ENCODE measurements around the gene DYNLRB1. TPM values are rescaled to one million over a fixed set of nuclear protein-coding genes. Genes with fewer than 3 reads are reported as not detected.

Gene DYNLRB1
- total RNA-seq, 1 donor from 2014 or later: 193 TPM

DNA sequence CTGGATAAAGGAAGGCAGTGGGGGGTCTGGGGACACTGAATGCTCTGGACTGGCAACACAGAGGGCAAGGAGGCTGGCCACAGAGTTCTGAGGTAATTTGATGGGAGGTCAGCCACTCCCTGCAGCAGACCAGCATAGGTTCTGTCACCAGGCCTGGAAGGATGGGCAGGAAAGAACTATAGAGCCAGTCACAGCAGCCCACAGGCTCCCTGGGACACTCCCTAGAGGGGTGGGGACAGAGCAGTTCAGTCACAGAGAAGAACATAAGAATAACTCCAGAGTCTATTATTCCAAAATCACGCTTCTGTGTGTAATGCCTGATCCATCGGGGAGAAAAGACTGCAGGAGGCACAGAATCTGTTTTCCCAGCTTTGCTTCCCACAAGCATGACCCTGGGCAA is 19.6 kb downstream of the DYNLRB1 start:
- no peak overlapping the region for H3K4me3 ChIP-seq (ENCODE audit: low read depth, low read length)
- no peak for DNase-seq (ENCODE audit: low read depth)
- TF ChIP-seq, protein P1, sequence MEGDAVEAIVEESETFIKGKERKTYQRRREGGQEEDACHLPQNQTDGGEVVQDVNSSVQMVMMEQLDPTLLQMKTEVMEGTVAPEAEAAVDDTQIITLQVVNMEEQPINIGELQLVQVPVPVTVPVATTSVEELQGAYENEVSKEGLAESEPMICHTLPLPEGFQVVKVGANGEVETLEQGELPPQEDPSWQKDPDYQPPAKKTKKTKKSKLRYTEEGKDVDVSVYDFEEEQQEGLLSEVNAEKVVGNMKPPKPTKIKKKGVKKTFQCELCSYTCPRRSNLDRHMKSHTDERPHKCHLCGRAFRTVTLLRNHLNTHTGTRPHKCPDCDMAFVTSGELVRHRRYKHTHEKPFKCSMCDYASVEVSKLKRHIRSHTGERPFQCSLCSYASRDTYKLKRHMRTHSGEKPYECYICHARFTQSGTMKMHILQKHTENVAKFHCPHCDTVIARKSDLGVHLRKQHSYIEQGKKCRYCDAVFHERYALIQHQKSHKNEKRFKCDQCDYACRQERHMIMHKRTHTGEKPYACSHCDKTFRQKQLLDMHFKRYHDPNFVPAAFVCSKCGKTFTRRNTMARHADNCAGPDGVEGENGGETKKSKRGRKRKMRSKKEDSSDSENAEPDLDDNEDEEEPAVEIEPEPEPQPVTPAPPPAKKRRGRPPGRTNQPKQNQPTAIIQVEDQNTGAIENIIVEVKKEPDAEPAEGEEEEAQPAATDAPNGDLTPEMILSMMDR (conservative IDR thresholded peaks at IDR 0.05; ENCODE audit: low read depth, low read length): no peak

DNA sequence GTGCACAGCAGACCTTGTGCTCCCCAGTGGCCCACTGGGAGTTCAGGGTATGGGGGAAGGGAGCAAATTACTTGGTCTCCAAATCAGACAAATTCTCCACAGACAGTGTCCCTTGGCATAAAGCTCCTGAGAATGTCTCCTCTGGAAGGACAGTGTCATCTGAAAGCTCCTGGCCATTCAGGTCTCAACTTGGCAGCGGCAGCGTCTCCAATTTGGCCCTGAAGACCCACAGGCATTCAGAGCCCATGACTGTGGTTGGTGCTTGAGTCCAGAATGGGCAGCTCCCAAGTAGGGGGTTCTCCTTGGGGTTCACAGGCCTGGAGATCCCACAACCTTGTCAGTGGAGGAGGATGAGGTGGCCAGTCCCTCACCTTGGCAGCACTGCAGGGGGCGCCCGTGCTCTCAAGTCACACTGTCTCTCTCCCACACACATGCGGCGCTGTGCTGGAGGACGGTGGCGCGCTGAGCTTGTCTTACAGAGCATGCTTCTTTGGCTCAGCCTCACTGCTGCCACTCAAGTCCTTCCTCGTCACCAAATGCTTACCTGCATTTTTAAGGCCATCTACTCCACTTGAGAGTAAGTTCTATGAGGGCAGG is 20.7 kb downstream of the DYNLRB1 start:
- no peak for DNase-seq (ENCODE audit: low read depth)
- TF ChIP-seq, protein P1 (conservative IDR thresholded peaks at IDR 0.05; ENCODE audit: low read depth, low read length): peak; percentile 41
- no peak overlapping the region for H3K4me3 ChIP-seq (ENCODE audit: low read depth, low read length)

DNA sequence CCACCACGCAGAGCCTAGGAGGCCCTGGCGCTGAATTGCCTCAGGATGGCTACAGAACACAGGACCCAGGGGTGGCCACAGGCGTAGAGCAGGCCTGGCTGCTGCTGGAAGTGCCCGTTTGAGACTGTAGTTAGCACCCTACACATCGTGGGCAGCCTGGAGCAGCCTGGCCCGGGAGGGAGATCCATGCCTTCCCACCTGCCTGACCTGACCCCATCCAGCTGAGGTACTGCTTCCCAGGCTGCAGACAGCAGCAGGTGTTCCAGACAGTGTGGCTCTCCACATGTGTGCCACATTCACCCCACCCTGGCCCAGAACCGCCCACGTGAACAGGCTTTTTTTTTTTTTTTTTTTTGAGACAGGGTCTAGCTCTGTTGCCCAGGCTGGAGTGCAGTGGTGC is 21.4 kb downstream of the DYNLRB1 start:
- no peak overlapping the region for H3K4me3 ChIP-seq (ENCODE audit: low read depth, low read length)
- TF ChIP-seq, protein P1 (conservative IDR thresholded peaks at IDR 0.05; ENCODE audit: low read depth, low read length): no peak
- DNase-seq (ENCODE audit: low read depth): no peak

DNA sequence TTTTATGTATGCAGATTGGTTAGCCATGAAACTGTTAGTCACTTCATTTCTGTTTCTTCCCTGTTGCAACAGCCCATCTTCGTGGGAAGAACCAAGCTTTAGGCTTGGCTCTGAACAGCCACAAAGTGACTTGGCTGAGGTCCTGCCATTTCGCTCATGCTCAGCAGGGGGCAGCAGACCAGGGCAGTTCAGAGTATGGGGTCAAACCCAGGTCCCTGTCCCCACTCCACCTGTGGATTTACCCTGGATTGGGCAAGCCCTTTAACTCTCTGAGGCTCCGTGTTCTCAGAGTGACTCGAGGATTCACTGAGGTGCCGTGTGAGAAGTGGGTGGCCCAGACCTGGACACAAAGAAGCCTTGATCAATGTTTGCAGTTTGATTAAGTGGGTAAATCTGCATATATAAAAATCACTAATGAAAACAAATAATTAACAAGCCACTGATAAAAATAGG is 22.5 kb downstream of the DYNLRB1 start:
- DNase-seq (ENCODE audit: low read depth): no peak
- TF ChIP-seq, protein P1 (conservative IDR thresholded peaks at IDR 0.05; ENCODE audit: low read depth, low read length): peak; percentile 93
- H3K4me3 ChIP-seq (ENCODE audit: low read depth, low read length): no peak overlapping the region

DNA sequence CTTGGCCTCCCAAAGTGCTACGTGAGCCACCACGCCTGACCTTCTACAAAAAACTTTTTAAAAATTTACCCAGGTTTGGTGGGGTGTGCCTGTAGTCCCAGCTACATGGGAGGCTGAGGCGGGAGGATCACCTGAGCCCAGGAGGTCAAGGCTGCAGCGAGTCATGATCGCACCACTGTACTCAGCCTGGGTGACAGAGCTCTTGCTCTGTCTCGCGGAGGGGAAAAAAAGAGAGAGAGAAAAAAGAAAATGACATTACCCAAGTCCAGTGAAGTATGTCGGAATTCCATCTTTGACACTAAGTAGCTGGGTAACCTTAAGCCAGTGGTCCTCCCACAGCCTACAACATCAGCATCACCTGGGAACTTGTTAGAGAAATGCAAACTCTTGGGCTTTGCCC is 23.5 kb downstream of the DYNLRB1 start:
- no peak for DNase-seq (ENCODE audit: low read depth)
- no peak overlapping the region for H3K4me3 ChIP-seq (ENCODE audit: low read depth, low read length)
- TF ChIP-seq, protein P1 (conservative IDR thresholded peaks at IDR 0.05; ENCODE audit: low read depth, low read length): no peak

DNA sequence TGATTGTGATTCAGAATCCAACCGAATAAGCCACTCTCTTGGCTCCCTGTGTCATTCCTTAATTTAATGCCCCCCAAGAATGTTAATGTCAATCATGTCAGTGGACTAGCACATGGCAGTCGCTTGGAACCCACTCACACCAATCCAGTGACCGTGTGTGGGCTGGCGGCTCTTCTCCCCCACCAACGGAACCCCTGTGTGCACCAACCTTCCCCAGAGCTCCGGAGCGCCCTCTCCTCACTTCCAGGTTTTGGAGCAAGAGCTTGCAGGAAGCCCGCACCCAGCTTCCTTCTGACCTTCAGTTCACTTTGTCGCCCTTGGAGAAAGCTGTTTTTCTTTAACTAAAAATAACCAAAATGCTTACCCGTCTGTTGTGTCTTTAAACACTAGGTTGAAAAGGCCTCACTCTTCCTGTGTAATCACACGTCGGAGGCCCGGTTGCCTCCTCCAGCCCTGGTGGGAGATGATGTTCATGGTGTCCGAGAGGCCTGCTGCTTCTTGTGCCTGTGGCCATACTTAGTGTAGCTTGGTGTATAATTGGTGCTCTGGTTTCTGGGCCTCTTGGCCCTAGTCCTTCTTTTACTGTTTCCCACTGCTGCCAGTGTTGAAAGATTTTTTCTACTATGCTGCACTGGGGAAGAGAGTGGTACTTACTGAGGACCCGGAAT is 24.5 kb downstream of the DYNLRB1 start:
- DNase-seq (ENCODE audit: low read depth): no peak
- no peak overlapping the region for H3K4me3 ChIP-seq (ENCODE audit: low read depth, low read length)
- TF ChIP-seq, protein P1 (conservative IDR thresholded peaks at IDR 0.05; ENCODE audit: low read depth, low read length): no peak
